H54 (cell line): ENCODE results near the gene CPLX3.
A peak's percentile ranks its signal among the peaks of the same experiment; 100 is the strongest.

Experiments
- DNase-seq: peaks from one replicate; pipeline ENCODE4 v3.0.0; 2011; ENCODE audit warnings: low spot score, mixed read lengths; ENCODE audit not compliant: insufficient read length
- FAIRE-seq: peaks from 3 replicates; lab custom pipeline; 2011; peaks lifted over from hg19 to GRCh38; lab: Jason Lieb, UNC
- POLR2A ChIP-seq: IDR thresholded peaks from 2 replicates; pipeline ENCODE4 v1.6.1; 2011; ENCODE audit warnings: low read depth, mild to moderate bottlenecking, low read length

The CPLX3 gene

GRCh38 chr15:74833376-74834107 lies 7.1 kb downstream of the CPLX3 start:
- FAIRE-seq, result no peak
- no peak for TF ChIP-seq POLR2A
- no peak for DNase-seq

DNA sequence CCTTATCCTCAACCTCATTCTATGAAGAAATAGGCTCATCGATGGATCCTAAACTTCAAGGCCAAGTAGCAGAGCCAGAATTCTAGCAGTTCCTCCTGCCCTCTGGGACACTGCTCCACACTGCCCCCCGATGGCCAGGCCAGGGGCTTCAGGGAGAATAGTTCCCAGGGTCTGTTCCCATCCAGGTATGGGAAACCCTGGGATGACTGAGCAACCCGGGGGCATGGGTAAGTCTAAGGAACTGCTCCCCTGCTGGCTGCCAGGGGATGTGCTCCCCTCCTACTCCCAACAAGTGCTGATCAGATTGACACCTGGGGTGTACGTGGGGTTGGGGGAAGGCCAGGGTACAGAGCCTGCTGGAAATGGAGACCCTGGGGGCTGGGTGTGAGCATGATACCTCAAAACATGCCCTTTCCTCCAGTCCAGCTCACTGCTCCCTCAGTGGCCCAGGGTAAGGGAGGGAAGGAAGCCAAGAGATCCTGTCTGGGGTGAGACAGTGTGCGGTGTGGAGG lies 8.9 kb downstream of the CPLX3 start:
- FAIRE-seq, result no peak

GRCh38 chr15:74836846-74837245 lies 10.4 kb downstream of the CPLX3 start:
- TF ChIP-seq POLR2A, result no peak
- DNase-seq (no peak), FAIRE-seq (no peak)

More for the DNA sequence above, 8.9 kb downstream of the CPLX3 start:
- TF ChIP-seq POLR2A, result no peak
- DNase-seq, result peak; percentile 70

DNA sequence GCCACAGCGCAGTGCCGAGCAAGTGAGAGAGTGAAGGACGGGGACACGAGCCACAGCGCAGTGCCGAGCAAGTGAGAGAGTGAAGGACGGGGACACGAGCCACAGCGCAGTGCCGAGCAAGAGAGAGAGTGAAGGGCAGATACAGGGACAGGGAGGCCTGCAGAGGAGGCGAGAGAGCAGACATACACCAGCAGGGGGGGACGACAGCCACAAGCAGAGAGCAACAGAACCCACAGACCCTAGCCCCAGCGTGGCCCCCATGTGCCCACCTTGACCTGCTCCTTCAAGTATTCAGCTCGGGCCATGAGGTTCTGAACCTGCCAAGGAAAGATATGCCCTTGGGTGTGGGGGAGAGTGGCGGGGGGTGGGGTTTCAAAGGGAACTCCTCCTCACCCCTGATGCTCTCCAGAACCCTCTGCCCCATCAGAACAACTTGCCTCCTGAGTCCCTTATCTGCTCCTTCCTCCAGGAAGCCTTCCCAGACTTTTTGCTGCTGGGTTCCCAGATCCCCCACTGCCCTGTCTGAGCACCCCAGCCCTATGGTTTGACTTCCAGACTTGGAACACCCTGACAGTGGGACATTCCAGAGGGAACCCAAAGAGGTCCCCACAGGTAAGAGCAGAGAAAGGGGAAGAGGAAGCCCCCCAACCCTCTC lies 11.2 kb downstream of the CPLX3 start:
- FAIRE-seq, result no peak
- TF ChIP-seq POLR2A, result no peak
- no peak for DNase-seq

GRCh38 chr15:74838137-74838516 lies 11.7 kb downstream of the CPLX3 start:
- DNase-seq (no peak), FAIRE-seq (no peak)
- no peak for TF ChIP-seq POLR2A

DNA sequence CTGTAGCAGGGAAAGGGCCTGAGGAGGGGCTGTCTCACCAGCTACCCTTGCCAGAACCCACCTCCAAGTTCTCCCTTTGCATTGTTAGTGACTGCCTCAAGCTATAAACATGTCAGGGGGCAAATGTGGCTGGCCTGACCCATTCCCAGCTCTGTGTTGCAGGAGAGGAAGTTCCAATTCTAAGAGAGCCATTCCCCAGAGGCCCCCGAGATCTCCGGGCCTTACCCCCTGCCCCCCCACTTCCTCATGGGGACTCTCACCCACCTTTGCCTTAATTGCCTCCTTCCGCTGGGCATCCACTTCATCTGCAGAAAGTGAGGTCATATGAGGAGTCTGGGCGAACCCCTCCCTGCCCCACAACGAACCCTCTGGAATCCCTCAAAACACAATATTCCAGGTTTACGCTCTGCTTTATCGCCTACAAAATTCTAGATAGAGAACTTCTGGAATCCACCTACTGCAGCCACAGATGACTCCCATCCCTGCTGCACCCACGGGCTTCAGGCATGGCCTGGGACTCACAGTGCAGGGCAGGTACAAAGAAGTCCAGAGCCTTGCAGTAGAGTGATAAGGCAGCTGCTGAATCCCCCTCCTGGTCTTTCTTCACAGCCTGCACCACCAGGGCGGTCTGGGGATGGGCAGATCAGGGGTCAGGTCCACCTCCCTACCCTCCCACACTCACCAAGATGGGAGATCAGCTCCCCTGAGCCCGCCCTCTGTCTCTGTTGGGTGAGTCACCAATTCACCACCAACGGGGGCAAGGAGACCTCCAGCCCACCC lies 12.5 kb downstream of the CPLX3 start:
- FAIRE-seq (no peak), DNase-seq (no peak)
- TF ChIP-seq POLR2A, result no peak

DNA sequence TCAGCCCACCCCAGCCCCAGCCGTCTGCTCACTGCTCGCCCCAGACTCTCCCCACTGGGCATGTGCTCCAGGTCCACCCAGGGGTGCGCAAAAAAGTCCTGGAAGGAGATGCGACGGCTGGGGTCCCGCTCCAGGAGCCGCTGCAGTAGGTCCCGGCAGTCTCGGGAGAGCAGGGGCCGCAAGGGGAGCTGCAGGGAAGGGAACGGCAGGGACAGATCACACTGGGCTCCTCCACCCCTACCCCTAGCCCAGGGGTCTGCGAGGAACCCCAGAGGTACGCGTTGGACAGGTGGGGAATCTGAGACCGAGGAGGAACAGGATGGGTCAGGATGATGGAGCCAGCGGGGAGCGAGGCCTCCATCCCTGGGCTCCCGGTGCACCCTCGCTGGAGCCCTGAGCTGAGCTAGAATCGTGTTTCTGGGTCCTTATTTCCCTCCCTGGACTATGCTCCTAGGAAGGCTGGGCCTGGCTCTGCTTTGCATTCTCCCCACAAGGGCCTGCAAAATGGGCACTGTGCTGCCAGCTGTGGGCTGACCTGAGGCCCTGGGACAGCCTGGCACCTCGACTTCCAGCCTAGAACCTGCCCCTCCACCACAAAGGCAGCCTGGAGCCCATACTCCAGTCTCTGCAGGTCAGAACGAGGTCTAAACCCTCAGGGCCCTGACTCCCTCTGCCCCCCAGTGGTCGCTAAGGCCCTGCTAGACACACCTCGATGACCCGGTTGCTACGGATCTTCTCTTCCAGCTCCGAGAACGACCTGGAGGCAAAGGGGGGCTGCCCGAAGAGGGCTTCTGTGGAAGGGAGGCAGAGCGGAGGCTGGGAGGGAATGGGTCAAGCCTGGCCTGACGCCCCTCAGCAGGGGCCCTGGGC lies 13.3 kb downstream of the CPLX3 start:
- DNase-seq, result no peak
- no peak for FAIRE-seq
- TF ChIP-seq POLR2A, result no peak

DNA sequence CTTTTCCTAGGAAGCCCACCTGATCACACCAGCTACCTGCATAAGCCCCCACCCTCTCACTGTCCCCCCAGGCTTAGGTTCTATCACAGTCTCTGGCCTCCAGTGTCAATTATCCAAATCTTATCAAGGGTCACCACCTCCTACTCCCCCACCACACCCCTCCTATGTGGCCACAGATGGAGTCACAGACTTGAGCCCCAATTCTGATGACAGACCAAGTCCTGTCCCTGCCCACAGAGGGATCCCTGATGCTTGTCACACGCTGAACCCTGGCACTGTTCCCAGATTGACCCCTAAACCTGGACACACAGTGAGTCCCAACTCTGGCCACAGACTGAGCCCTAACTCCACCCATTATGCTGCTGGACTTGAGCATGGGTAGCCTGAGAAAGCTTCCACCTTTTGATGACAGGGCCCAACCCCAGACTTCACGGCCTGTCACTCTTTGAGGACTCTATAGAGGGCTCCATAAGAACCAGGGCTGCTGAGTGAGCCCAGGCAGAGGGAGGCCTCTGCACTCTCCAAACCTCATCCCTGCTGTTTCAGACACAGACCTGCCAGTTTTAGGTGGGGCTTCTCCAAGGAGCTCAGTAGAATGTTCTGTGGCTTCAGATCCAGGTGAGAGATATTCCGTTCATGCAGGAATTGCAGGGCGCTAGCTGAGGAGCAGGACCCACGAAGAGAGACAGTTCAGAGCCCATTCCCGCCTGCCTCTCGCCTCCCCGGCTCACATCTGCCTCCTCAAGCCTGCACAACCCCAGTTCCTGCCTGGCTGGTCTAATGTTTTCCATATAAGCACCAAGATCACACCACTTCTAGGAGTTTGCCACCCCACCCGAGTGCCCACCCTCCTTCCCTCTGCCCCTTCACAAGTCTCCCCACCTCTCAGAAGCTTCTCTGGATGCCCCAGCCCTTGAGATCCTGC lies 14.7 kb downstream of the CPLX3 start:
- DNase-seq, result no peak
- TF ChIP-seq POLR2A, result no peak
- FAIRE-seq, result no peak

- FAIRE-seq (no peak), DNase-seq (no peak)
- no peak for TF ChIP-seq POLR2A
Measured at GRCh38 chr15:74841891-74842373, 15.5 kb downstream of the CPLX3 start.

- DNase-seq (peak; percentile 82), FAIRE-seq (no peak)
- peak; percentile 52 for TF ChIP-seq POLR2A
Measured at GRCh38 chr15:74842581-74843444, 16.4 kb downstream of the CPLX3 start, which contains the start of gene ULK3. Gene ULK3, minus strand, starts transcription at chr15:74843156. Its CDS starts 51 bp downstream, at chr15:74843105.

DNA sequence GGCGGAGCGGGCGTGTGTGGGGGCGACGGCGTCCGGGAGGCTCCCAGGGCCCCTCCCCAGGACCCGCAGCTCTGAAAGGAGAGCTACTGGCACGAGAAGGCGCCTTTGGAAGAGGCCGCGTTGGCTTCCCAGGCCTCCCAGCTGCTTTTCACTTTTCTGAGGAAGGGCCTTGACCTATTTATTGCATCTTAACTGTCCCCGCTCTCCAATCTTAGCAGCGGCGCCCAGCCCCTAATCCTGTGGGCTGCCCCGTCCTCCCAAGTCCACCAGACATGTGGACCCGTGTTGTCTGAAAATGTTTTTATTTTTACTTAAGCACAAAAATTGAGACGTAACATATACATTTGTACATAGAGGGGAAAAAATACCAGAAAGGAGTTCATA lies 17.0 kb downstream of the CPLX3 start:
- no peak for FAIRE-seq

More for the DNA sequence above, 17.0 kb downstream of the CPLX3 start:
- DNase-seq, result no peak
- TF ChIP-seq POLR2A, result no peak
